Fibroblast of lung (primary cell): ENCODE data around the gene MRPS25. TPM values are rescaled to one million over a fixed set of nuclear protein-coding genes. Genes with fewer than 3 reads are reported as not detected.

Source experiments
- DNase-seq, 2 donors: peaks; one replicate each; pipeline versions ENCODE4 v3.0.0 to v3.0.0-alpha.2; 2010; ENCODE audit warnings: low read depth in 2 of 2
- H2AFZ ChIP-seq: 2 replicates; pipeline ENCODE4 v1.5.1; 2012; ENCODE audit warnings: low read length, control low read depth, inconsistent platforms
- H3K27ac ChIP-seq: 2 replicates; pipeline ENCODE4 v1.5.1; 2011; ENCODE audit warnings: low read length, control low read depth; ENCODE audit not compliant: insufficient read depth
- H3K27me3 ChIP-seq: 2 replicates; pipeline ENCODE4 v1.5.1; 2011; ENCODE audit warnings: mild to moderate bottlenecking, low read length; ENCODE audit not compliant: control insufficient read depth, insufficient read depth
- H3K36me3 ChIP-seq: 2 replicates; pipeline ENCODE4 v1.5.1; 2011; ENCODE audit warnings: low read length; ENCODE audit not compliant: control insufficient read depth, insufficient read depth
- H3K4me1 ChIP-seq: 2 replicates; pipeline ENCODE4 v1.5.1; 2011; ENCODE audit warnings: low read length; ENCODE audit not compliant: control insufficient read depth, insufficient read depth; ENCODE audit errors: extremely low read depth
- H3K4me2 ChIP-seq: 2 replicates; pipeline ENCODE4 v1.5.1; 2011; ENCODE audit warnings: low read length, control low read depth; ENCODE audit not compliant: insufficient read depth; ENCODE audit errors: extremely low read depth
- H3K4me3 ChIP-seq, 4 experiments: fragments of 200-600 bp in 1 of 4; sonication (generic) in 1 of 4; replicated peaks in 1 of 4; 2 replicates each; pipeline ENCODE4 v1.5.1; 2011 to 2016; ENCODE audit warnings: low read length in 4 of 4, low read depth in 3 of 4, mild to moderate bottlenecking in 3 of 4, control low read depth in 2 of 4, inconsistent platforms in 1 of 4, mixed read lengths in 1 of 4; ENCODE audit not compliant: insufficient read depth in 1 of 4; ENCODE audit errors: control extremely low read depth in 1 of 4
- H3K79me2 ChIP-seq: 2 replicates; pipeline ENCODE4 v1.5.1; 2012; ENCODE audit warnings: mild to moderate bottlenecking, low read length, inconsistent platforms; ENCODE audit not compliant: control insufficient read depth, insufficient read depth
- H3K9ac ChIP-seq: 2 replicates; pipeline ENCODE4 v1.5.1; 2011; ENCODE audit warnings: mild to moderate bottlenecking, low read length, control low read depth; ENCODE audit not compliant: insufficient read depth
- H3K9me3 ChIP-seq: 2 replicates; pipeline ENCODE4 v1.5.1; 2012; ENCODE audit warnings: low read depth, low read length; ENCODE audit not compliant: control insufficient read depth, insufficient read depth
- H4K20me1 ChIP-seq: 2 replicates; pipeline ENCODE4 v1.5.1; 2011; ENCODE audit warnings: low read length; ENCODE audit not compliant: control insufficient read depth, insufficient read depth; ENCODE audit errors: extremely low read depth
- EZH2 ChIP-seq: IDR thresholded peaks from 2 replicates; pipeline ENCODE4 v1.5.1; 2012; ENCODE audit warnings: low read length, control low read depth, mild to moderate bottlenecking; ENCODE audit errors: missing control alignments
- polyA plus RNA-seq, 2 donors: library from polyadenylated mRNA; depleted of rRNA in 1 of 2; stranded (reverse) in 1 of 2; unstranded in 1 of 2; fragments of >200 nt; gene quantifications; 2 replicates each; pipeline ENCODE4 v1.2.1, GENCODE V29; 2011 to 2012; ENCODE audit warnings: missing spikeins in 1 of 2
- total RNA-seq: library from RNA; depleted of rRNA; stranded (reverse); fragments of >200 nt; gene quantifications from 2 replicates; pipeline ENCODE4 v1.2.1, GENCODE V29; 2014
- TF ChIP-seq, protein P1 (sequence below), 2 donors: IDR thresholded peaks in 1 of 2; conservative IDR thresholded peaks in 1 of 2; 1 replicate in 1 of 2; 2 replicates in 1 of 2; pipeline ENCODE4 v1.5.1; 2011 to 2012; ENCODE audit warnings: low read length in 2 of 2, control low read depth in 1 of 2, inconsistent platforms in 1 of 2, low read depth in 1 of 2, mild to moderate bottlenecking in 1 of 2

MRPS25 gene
- total and polyA plus RNA-seq, 2 donors (not counting 1 experiment from before 2014, with no cell fraction given): 16.5 to 17.4 TPM

DNA sequence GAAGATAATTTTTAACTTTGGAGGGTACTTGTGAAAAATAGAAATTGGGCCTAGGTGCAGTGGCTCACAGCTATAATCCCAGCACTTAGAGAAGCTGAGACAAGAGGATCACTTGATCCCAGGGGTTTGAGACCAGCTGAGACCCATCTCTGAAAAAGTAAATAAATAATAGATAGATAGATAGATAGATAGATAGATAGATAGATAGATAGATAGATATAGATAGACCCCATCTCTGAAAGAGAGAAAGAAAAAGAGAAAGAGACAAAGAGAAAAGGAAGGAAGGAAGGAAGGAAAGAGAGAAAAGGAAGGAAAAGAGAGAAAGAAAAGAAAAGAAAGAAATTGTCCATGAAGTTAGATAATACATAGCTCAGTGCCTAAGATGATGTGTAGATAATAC is 35.5 kb downstream of the MRPS25 start:
- Histone ChIP-seq H3K4me3 (no peak overlapping the region), H3K4me2 (no peak overlapping the region), H3K36me3 (peaks cover 10% of the 10 kb centered on the region), H3K27ac (no peak overlapping the region), H2AFZ (no peak overlapping the region), H3K9ac (no peak overlapping the region), H3K9me3 (no peaks in the 10 kb centered on the region), H3K79me2 (no peaks in the 10 kb centered on the region), H4K20me1 (no peaks in the 10 kb centered on the region), H3K4me1 (no peaks in the 10 kb centered on the region), H3K27me3 (no peaks in the 10 kb centered on the region)
- no peak for TF ChIP-seq EZH2
- TF ChIP-seq, protein P1, sequence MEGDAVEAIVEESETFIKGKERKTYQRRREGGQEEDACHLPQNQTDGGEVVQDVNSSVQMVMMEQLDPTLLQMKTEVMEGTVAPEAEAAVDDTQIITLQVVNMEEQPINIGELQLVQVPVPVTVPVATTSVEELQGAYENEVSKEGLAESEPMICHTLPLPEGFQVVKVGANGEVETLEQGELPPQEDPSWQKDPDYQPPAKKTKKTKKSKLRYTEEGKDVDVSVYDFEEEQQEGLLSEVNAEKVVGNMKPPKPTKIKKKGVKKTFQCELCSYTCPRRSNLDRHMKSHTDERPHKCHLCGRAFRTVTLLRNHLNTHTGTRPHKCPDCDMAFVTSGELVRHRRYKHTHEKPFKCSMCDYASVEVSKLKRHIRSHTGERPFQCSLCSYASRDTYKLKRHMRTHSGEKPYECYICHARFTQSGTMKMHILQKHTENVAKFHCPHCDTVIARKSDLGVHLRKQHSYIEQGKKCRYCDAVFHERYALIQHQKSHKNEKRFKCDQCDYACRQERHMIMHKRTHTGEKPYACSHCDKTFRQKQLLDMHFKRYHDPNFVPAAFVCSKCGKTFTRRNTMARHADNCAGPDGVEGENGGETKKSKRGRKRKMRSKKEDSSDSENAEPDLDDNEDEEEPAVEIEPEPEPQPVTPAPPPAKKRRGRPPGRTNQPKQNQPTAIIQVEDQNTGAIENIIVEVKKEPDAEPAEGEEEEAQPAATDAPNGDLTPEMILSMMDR (conservative IDR thresholded peaks at IDR 0.05 in 1 of 2, IDR thresholded peaks at IDR 0.05 in 1 of 2; ENCODE audit: low read depth in 1 of 2, low read length in 2 of 2): no peak
- DNase-seq: no peak

DNA sequence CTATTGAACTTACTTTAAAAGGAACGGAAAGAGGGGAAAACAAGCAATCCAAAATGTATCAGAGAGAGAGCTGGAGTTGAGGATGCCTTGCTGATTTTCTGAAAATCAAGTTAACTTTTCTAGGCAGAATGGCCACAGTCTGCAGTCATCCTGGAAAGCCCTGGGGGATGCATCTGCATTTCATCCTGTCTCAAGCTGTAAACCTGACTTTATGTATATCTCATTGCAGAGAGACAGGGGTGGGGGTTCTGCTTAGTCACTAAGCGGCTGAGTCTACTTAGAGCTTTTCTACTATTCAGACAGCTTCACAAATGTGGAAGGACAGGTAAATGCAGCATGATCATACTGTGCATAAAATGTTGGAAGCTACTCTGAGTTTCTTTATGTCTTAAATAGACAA is 41.4 kb downstream of the MRPS25 start:
- Histone ChIP-seq H3K9ac (no peak overlapping the region), H3K27me3 (no peaks in the 10 kb centered on the region), H3K36me3 (peaks cover 5% of the 10 kb centered on the region), H3K4me3 (no peak overlapping the region), H3K79me2 (no peaks in the 10 kb centered on the region), H3K4me2 (no peak overlapping the region), H3K27ac (no peak overlapping the region), H3K4me1 (no peaks in the 10 kb centered on the region), H3K9me3 (no peaks in the 10 kb centered on the region), H4K20me1 (no peaks in the 10 kb centered on the region), H2AFZ (no peak overlapping the region)
- no peak for DNase-seq
- TF ChIP-seq, protein P1 (conservative IDR thresholded peaks at IDR 0.05 in 1 of 2, IDR thresholded peaks at IDR 0.05 in 1 of 2; ENCODE audit: low read depth in 1 of 2, low read length in 2 of 2): no peak
- TF ChIP-seq EZH2: no peak

DNA sequence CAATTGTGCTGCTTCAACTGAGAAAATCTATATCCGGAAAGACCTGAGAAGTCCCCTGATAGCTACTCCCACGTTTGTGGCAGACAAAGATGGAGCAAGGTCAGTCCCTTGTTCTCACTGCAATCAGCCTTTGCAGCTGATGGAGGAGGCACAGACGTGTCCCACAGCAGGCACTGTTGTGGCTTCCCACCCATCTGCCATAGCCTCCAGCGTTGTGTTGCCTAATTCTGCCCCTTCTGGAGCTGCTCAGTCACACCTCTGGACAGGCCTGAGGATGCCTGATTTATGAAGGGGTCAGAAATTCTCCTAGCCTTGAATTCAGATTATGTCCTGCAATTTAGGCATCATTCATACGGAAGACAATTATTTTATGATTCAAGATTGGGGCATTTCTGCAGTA is 41.9 kb downstream of the MRPS25 start:
- H3K9me3 ChIP-seq: no peaks in the 10 kb centered on the region
- no peak overlapping the region for H3K4me3 ChIP-seq
- no peaks in the 10 kb centered on the region for H4K20me1 ChIP-seq
- no peak overlapping the region for H3K9ac ChIP-seq
- H3K4me1 ChIP-seq: no peaks in the 10 kb centered on the region
- H2AFZ ChIP-seq: no peak overlapping the region
- no peak overlapping the region for H3K4me2 ChIP-seq
- H3K27me3 ChIP-seq: no peaks in the 10 kb centered on the region
- H3K79me2 ChIP-seq: no peaks in the 10 kb centered on the region
- no peak for TF ChIP-seq EZH2
- TF ChIP-seq, protein P1 (conservative IDR thresholded peaks at IDR 0.05 in 1 of 2, IDR thresholded peaks at IDR 0.05 in 1 of 2; ENCODE audit: low read depth in 1 of 2, low read length in 2 of 2): no peak
- peaks cover 5% of the 10 kb centered on the region for H3K36me3 ChIP-seq
- DNase-seq: no peak
- no peak overlapping the region for H3K27ac ChIP-seq
